GM19240 (cell line): ENCODE results near the gene UBAC2.
"Not testable (repeated sequence)": the region's sequence is repeated elsewhere in the genome, so short reads cannot be mapped to it uniquely, and the experiment has no call there.

Source experiments
- DNase-seq: peaks from one replicate; pipeline ENCODE4 v3.0.0; 2011; ENCODE audit warnings: low spot score; ENCODE audit not compliant: insufficient read length

UBAC2 gene

GRCh38 chr13:99182439-99182838 lies 18.2 kb upstream of the UBAC2 start:
- no peak for DNase-seq

GRCh38 chr13:99185606-99186005 lies 15.0 kb upstream of the UBAC2 start:
- no peak for DNase-seq

GRCh38 chr13:99190147-99190985 lies 10.3 kb upstream of the UBAC2 start:
- no peak for DNase-seq

GRCh38 chr13:99191336-99191899 lies 9.2 kb upstream of the UBAC2 start:
- no peak for DNase-seq

GRCh38 chr13:99191900-99192399 lies 8.7 kb upstream of the UBAC2 start:
- no peak for DNase-seq

- DNase-seq, result no peak
Measured at GRCh38 chr13:99192480-99192879, 8.2 kb upstream of the UBAC2 start.

GRCh38 chr13:99193152-99193551 lies 7.5 kb upstream of the UBAC2 start:
- no peak for DNase-seq

GRCh38 chr13:99196466-99197116 lies 4.1 kb upstream of the UBAC2 start:
- no peak for DNase-seq

- no peak for DNase-seq
Measured at GRCh38 chr13:99197117-99197651, 3.5 kb upstream of the UBAC2 start.

GRCh38 chr13:99199541-99200431 lies 868 bp upstream of the UBAC2 start:
- DNase-seq, result no peak

GRCh38 chr13:99203601-99204579 lies 3.2 kb downstream of the UBAC2 start:
- no peak for DNase-seq

GRCh38 chr13:99205621-99206220 lies 5.1 kb downstream of the UBAC2 start:
- DNase-seq, result no peak

- DNase-seq, result no peak
Measured at GRCh38 chr13:99206226-99206625, 5.6 kb downstream of the UBAC2 start.

GRCh38 chr13:99206873-99207272 lies 6.2 kb downstream of the UBAC2 start:
- no peak for DNase-seq

GRCh38 chr13:99207511-99207910 lies 6.9 kb downstream of the UBAC2 start:
- no peak for DNase-seq

- no peak for DNase-seq
Measured at GRCh38 chr13:99208185-99208584, 7.5 kb downstream of the UBAC2 start.

GRCh38 chr13:99208845-99209527 lies 8.3 kb downstream of the UBAC2 start:
- no peak for DNase-seq

GRCh38 chr13:99210627-99211026 lies 10.0 kb downstream of the UBAC2 start:
- DNase-seq, result not testable (repeated sequence)
